Measurements from ENCODE around the gene SLBP.

Gene SLBP

DNA sequence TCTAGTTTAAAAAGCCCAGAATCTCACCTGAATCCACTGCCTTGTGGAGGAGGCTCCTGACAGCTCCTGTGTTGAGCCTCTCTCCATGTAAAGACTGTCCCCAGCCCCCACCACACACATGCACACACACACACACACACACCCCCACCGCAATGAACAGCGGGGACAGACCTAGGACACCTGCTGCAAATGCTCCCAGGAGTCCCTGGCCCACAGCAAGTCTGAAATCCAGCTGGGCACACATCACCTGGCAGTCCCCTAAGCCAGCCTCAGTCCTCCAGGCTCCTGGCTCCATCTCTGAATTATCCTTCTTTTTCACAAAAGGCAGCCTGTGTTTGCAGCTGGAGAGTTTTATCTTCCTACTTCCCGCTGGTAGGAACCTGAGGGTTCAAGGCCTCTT, 21.4 kb downstream of the SLBP start:
- Histone ChIP-seq H3K27ac (ENCODE audit: insufficient read depth, low read length, poor library complexity, severe bottlenecking) (no peak overlapping the region), H3K4me3 (ENCODE audit: insufficient read depth, low read depth, low read length, poor library complexity, severe bottlenecking) (no peak overlapping the region), H3K36me3 (ENCODE audit: control insufficient read depth, insufficient read depth, low read length) (peaks cover 44% of the 10 kb centered on the region), H3K4me1 (ENCODE audit: control insufficient read depth, insufficient read depth, low read length, poor library complexity, severe bottlenecking) (no peaks in the 10 kb centered on the region), H3K27me3 (replicated peaks; ENCODE audit: control insufficient read depth, insufficient read depth, low read length, poor library complexity, severe bottlenecking) (no peaks in the 10 kb centered on the region), H3K9me3 (ENCODE audit: control insufficient read depth, low read length) (no peaks in the 10 kb centered on the region)
- no peak for DNase-seq

DNA sequence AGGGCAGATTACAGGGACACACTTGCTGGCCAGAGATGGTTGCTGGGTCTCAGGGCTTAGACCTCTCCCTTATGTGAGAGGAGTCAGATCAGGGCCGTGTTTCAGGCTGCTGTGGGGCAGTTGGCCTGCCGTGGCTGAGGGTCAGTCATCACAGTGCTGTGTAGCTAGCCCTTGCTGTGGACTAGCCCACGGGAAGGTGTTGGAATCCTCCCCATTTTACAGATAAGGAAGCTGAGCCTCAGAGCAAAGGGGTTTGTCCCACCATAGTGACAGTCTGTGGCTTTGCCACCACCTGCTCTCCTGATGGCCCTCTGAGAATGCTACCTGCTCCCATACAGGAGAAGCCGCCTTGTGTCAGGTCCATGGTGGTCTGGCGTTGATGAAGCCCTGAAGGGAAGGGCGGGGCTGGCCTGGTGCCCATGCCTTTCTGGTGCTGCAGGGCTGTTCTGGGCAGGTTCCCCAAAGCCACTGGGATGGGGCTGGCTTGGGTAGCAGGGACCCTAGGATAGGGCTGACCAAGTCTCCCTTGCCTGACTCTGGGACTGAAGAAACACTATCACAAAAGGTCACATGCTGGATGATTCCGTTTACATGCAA, 25.6 kb downstream of the SLBP start:
- DNase-seq = no peak
- Histone ChIP-seq H3K27ac (ENCODE audit: insufficient read depth, low read length, poor library complexity, severe bottlenecking) (no peak overlapping the region), H3K27me3 (replicated peaks; ENCODE audit: control insufficient read depth, insufficient read depth, low read length, poor library complexity, severe bottlenecking) (no peaks in the 10 kb centered on the region), H3K4me3 (ENCODE audit: insufficient read depth, low read depth, low read length, poor library complexity, severe bottlenecking) (no peak overlapping the region), H3K36me3 (ENCODE audit: control insufficient read depth, insufficient read depth, low read length) (peaks cover 8% of the 10 kb centered on the region), H3K9me3 (ENCODE audit: control insufficient read depth, low read length) (no peaks in the 10 kb centered on the region), H3K4me1 (ENCODE audit: control insufficient read depth, insufficient read depth, low read length, poor library complexity, severe bottlenecking) (peaks cover 4% of the 10 kb centered on the region)

- Histone ChIP-seq H3K4me1 (ENCODE audit: control insufficient read depth, insufficient read depth, low read length, poor library complexity, severe bottlenecking) (peaks cover 4% of the 10 kb centered on the region), H3K36me3 (ENCODE audit: control insufficient read depth, insufficient read depth, low read length) (no peaks in the 10 kb centered on the region), H3K9me3 (ENCODE audit: control insufficient read depth, low read length) (no peaks in the 10 kb centered on the region), H3K27me3 (replicated peaks; ENCODE audit: control insufficient read depth, insufficient read depth, low read length, poor library complexity, severe bottlenecking) (no peaks in the 10 kb centered on the region), H3K27ac (ENCODE audit: insufficient read depth, low read length, poor library complexity, severe bottlenecking) (no peak overlapping the region), H3K4me3 (ENCODE audit: insufficient read depth, low read depth, low read length, poor library complexity, severe bottlenecking) (no peak overlapping the region)
- DNase-seq = no peak
Observed at GRCh38 chr4:1685235-1686150, 26.6 kb downstream of the SLBP start.

DNA sequence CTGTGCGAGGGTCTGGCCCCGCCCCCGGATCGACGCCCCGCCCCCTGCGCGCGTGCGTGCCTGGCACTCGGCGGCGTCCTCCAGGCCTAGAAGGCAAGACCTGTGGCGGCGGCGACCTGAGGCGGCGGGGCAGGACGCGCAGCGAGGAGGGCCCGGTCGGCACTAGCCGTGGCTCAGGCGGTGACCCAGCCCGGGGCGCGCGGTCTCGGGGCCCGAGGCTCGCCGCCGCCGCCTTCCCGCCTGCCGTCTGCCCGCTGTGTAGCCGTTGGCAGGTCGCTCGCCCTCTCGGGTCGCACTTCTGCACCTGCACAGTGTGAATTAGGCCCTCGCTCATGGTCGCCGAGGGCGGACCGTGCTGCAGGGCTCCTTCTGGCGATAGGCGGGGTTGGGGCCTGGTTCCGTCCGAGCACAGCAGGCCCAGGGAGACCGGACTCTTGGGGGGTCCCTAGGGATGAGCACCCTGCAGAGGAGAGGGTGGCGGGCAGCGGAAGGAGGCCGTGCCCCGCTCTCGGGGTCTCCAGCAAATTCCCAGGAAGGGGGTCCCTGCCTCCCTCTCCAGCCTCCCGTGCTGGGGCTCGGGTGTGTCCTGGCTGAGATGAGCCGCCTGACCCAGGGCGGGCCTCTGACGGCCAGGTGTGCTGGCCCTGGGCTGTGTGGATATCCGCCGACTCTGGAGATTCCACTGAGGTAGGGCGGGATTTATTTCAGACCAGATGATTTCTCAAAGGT, 27.4 kb downstream of the SLBP start:
- Histone ChIP-seq H3K36me3 (ENCODE audit: control insufficient read depth, insufficient read depth, low read length) (no peaks in the 10 kb centered on the region), H3K27ac (ENCODE audit: insufficient read depth, low read length, poor library complexity, severe bottlenecking) (no peak overlapping the region), H3K27me3 (replicated peaks; ENCODE audit: control insufficient read depth, insufficient read depth, low read length, poor library complexity, severe bottlenecking) (no peaks in the 10 kb centered on the region), H3K9me3 (ENCODE audit: control insufficient read depth, low read length) (no peaks in the 10 kb centered on the region), H3K4me3 (ENCODE audit: insufficient read depth, low read depth, low read length, poor library complexity, severe bottlenecking) (peak overlapping the region; percentile 32), H3K4me1 (ENCODE audit: control insufficient read depth, insufficient read depth, low read length, poor library complexity, severe bottlenecking) (peaks cover 4% of the 10 kb centered on the region)
- peak in 1 of 3 donors; percentile 89 for DNase-seq

DNA sequence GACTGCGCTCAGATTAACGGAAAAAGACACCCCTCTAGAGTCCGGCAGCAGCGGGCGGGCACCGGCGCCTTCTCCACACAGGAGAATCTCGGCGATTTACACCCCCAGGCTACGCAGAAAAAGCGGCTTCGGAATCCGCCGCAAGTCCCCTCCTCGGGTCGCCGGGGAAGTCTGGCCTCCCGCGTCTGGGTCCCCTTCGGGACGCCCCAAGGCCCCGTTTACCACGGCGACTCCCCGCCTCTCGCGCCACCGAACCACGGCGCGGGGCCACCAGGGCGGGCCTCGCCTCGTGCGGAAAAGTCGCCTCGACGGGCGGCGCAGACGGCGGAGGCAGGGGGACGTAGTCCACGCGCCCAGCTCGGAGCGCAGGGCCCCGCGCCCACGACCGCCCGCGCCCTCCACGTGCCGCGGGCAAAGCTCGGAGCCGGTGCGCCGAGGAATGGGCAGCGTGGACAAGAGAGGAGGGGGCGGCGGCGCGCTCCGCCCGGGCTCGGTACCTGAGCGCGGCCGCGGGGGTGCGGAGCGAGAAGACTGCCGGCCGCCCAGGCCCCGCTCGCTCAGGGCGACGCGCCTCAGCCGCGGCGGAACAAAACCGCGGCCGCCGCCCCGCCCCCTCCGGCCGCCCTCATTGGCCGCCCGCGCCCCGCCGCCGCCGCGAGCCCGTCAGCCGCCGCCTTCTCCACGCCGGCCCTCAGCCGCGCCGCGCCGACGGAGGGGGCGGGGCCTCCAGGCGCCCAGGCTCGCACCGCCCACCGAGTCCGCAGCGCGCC, 28.2 kb downstream of the SLBP start, which contains the start of gene FAM53A:
Gene FAM53A, minus strand, starts transcription at position 578 of the 770 bp plus-strand sequence. CDS start 15,572 bp downstream, outside the sequence.
- no peaks in the 10 kb centered on the region for H3K27me3 ChIP-seq (replicated peaks; ENCODE audit: control insufficient read depth, insufficient read depth, low read length, poor library complexity, severe bottlenecking)
- H3K36me3 ChIP-seq (ENCODE audit: control insufficient read depth, insufficient read depth, low read length) = no peaks in the 10 kb centered on the region
- peak within 1 kb of the TSS; percentile 51 for H3K4me3 ChIP-seq (ENCODE audit: insufficient read depth, low read depth, low read length, poor library complexity, severe bottlenecking)

DNA sequence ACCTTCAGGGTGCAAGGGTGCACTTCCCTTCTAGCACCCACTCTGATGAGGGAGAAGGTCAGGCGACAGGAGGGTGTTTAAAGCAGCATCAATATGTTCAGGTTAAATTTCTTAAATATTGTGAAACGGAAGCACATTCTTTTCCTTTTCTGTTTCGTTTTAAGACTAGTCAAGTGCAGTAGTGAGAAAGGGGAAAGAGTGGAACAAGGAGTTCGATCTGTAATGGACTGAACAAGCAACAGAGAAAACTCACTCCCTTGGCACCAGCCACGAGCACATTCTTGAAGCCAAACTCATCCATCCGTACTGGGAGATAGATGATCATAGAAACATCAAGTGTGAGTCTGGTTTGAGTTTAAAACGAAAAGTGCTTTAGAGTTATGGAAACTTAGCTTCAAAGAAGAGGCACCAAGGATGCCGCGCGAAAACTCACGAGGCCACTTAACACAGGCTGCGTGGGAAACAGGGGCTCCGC, 28.8 kb downstream of the SLBP start:
- Histone ChIP-seq H3K4me1 (ENCODE audit: control insufficient read depth, insufficient read depth, low read length, poor library complexity, severe bottlenecking) (peaks cover 4% of the 10 kb centered on the region), H3K36me3 (ENCODE audit: control insufficient read depth, insufficient read depth, low read length) (no peaks in the 10 kb centered on the region), H3K9me3 (ENCODE audit: control insufficient read depth, low read length) (no peaks in the 10 kb centered on the region), H3K27me3 (replicated peaks; ENCODE audit: control insufficient read depth, insufficient read depth, low read length, poor library complexity, severe bottlenecking) (no peaks in the 10 kb centered on the region), H3K4me3 (ENCODE audit: insufficient read depth, low read depth, low read length, poor library complexity, severe bottlenecking) (peak overlapping the region; percentile 51), H3K27ac (ENCODE audit: insufficient read depth, low read length, poor library complexity, severe bottlenecking) (peak overlapping the region; percentile 26)
- DNase-seq = no peak

More for the DNA sequence above, 28.2 kb downstream of the SLBP start, which contains the start of gene FAM53A:
- peak within 1 kb of the TSS; percentile 26 for H3K27ac ChIP-seq (ENCODE audit: insufficient read depth, low read length, poor library complexity, severe bottlenecking)
- peak; percentile 17 to 87 (median 85) for DNase-seq
- H3K9me3 ChIP-seq (ENCODE audit: control insufficient read depth, low read length) = no peaks in the 10 kb centered on the region
- H3K4me1 ChIP-seq (ENCODE audit: control insufficient read depth, insufficient read depth, low read length, poor library complexity, severe bottlenecking) = peaks cover 4% of the 10 kb centered on the region

- Histone ChIP-seq H3K36me3 (ENCODE audit: control insufficient read depth, insufficient read depth, low read length) (no peaks in the 10 kb centered on the region), H3K4me1 (ENCODE audit: control insufficient read depth, insufficient read depth, low read length, poor library complexity, severe bottlenecking) (peaks cover 4% of the 10 kb centered on the region), H3K9me3 (ENCODE audit: control insufficient read depth, low read length) (no peaks in the 10 kb centered on the region), H3K27me3 (replicated peaks; ENCODE audit: control insufficient read depth, insufficient read depth, low read length, poor library complexity, severe bottlenecking) (no peaks in the 10 kb centered on the region), H3K27ac (ENCODE audit: insufficient read depth, low read length, poor library complexity, severe bottlenecking) (peak overlapping the region; percentile 0), H3K4me3 (ENCODE audit: insufficient read depth, low read depth, low read length, poor library complexity, severe bottlenecking) (no peak overlapping the region)
- no peak for DNase-seq
Observed at GRCh38 chr4:1682860-1683259, 29.3 kb downstream of the SLBP start.

DNA sequence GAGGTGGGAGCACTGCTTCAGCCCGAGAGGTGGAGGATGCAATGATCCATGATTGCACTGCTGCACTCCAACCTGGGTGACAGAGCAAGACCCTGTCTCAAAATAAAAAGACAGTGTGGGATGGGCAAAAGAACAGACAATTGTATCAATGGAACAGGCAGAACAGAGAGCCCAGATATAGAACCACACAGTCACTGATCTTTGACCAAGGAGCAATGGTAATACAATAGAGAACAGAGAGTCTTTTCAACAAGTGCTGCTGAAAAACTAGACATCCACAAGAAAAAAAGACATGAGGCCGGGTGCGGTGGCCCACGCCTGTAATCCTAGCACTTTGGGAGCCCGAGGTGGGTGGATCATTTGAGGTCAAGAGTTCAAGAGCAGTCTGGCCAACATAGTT, 33.9 kb downstream of the SLBP start:
- Histone ChIP-seq H3K27me3 (replicated peaks; ENCODE audit: control insufficient read depth, insufficient read depth, low read length, poor library complexity, severe bottlenecking) (no peaks in the 10 kb centered on the region), H3K36me3 (ENCODE audit: control insufficient read depth, insufficient read depth, low read length) (no peaks in the 10 kb centered on the region), H3K9me3 (ENCODE audit: control insufficient read depth, low read length) (no peaks in the 10 kb centered on the region), H3K4me1 (ENCODE audit: control insufficient read depth, insufficient read depth, low read length, poor library complexity, severe bottlenecking) (peaks cover under 1% of the 10 kb centered on the region), H3K4me3 (ENCODE audit: insufficient read depth, low read depth, low read length, poor library complexity, severe bottlenecking) (no peak overlapping the region), H3K27ac (ENCODE audit: insufficient read depth, low read length, poor library complexity, severe bottlenecking) (no peak overlapping the region)
- DNase-seq = no peak
